OCI-LY7 (cell line): ENCODE data around the gene GRID2IP. TPM values are rescaled to one million over a fixed set of nuclear protein-coding genes. Genes with fewer than 3 reads are reported as not detected.

Experiments
- BruUV-seq: library from RNA; stranded (reverse); fragments of 400-500 nt; replicated peaks from 2 replicates; lab custom pipeline; 2021; lab: Mats Ljungman, UMichigan
- CTCF ChIA-PET: fragments of 300-600 bp; sonication (Branson Sonifier 250); formaldehyde crosslinking; loops from one replicate; lab custom pipeline; 2022; ENCODE audit warnings: antibody characterized with exemption; ENCODE audit not compliant: unreplicated experiment; lab: Charles Lee
- POLR2A ChIA-PET: fragments of 300-600 bp; sonication (Branson Sonifier 250); formaldehyde crosslinking; loops from one replicate; lab custom pipeline; 2022; ENCODE audit warnings: antibody characterized with exemption; lab: Charles Lee
- DNase-seq: peaks from one replicate; pipeline ENCODE4 v3.0.0-alpha.2; 2015; ENCODE audit warnings: low spot score
- H2AFZ ChIP-seq: fragments of 200-600 bp; sonication (generic), shearing (Covaris generic); 2 replicates; pipeline ENCODE4 v1.6.1; 2014; ENCODE audit warnings: mild to moderate bottlenecking, antibody characterized with exemption, low read length, moderate library complexity
- H3K27ac ChIP-seq: fragments of 200-600 bp; sonication (generic); 2 replicates; pipeline ENCODE4 v1.5.1; 2014; ENCODE audit warnings: mixed run types, low read depth, mild to moderate bottlenecking, moderate library complexity, low read length, inconsistent platforms; ENCODE audit not compliant: poor library complexity, severe bottlenecking
- H3K36me3 ChIP-seq: fragments of 200-600 bp; sonication (generic); 2 replicates; pipeline ENCODE4 v1.6.1; 2014; ENCODE audit warnings: mild to moderate bottlenecking, antibody characterized with exemption, low read length, moderate library complexity, mixed read lengths; ENCODE audit not compliant: insufficient read depth
- H3K4me1 ChIP-seq: fragments of 200-600 bp; sonication (generic); 2 replicates; pipeline ENCODE4 v1.5.1; 2014; ENCODE audit warnings: mild to moderate bottlenecking, low read length; ENCODE audit not compliant: insufficient read depth, poor library complexity, severe bottlenecking
- H3K4me2 ChIP-seq: fragments of 200-600 bp; sonication (generic); 2 replicates; pipeline ENCODE4 v1.6.1; 2014; ENCODE audit warnings: mild to moderate bottlenecking, low read length
- H3K4me3 ChIP-seq: fragments of 200-600 bp; sonication (generic); 2 replicates; pipeline ENCODE4 v1.5.1; 2014; ENCODE audit warnings: mild to moderate bottlenecking, low read depth, low read length; ENCODE audit not compliant: poor library complexity, severe bottlenecking
- H3K79me2 ChIP-seq: fragments of 200-600 bp; sonication (generic); 2 replicates; pipeline ENCODE4 v1.6.1; 2016; ENCODE audit warnings: low read depth, mild to moderate bottlenecking, low read length, moderate library complexity, mixed read lengths; ENCODE audit not compliant: insufficient read depth
- H3K9me2 ChIP-seq: fragments of 200-600 bp; sonication (generic); 2 replicates; pipeline ENCODE4 v1.6.1; 2016; ENCODE audit warnings: mild to moderate bottlenecking, low read length, mixed read lengths; ENCODE audit not compliant: insufficient read depth
- H3K9me3 ChIP-seq: fragments of 200-600 bp; sonication (generic); 2 replicates; pipeline ENCODE4 v1.6.1; 2014; ENCODE audit warnings: mild to moderate bottlenecking, mixed run types, low read length, mixed read lengths
- H4K20me1 ChIP-seq: fragments of 200-600 bp; sonication (generic); 2 replicates; pipeline ENCODE4 v1.6.1; 2014; ENCODE audit warnings: mild to moderate bottlenecking, antibody characterized with exemption, low read length, moderate library complexity, mixed read lengths; ENCODE audit not compliant: insufficient read depth
- CTCF ChIP-seq: fragments of 200-600 bp; sonication (generic); conservative IDR thresholded peaks from 2 replicates; pipeline ENCODE4 v1.5.1; 2014; ENCODE audit warnings: mild to moderate bottlenecking, antibody characterized with exemption, low read length, moderate library complexity, mixed read lengths
- EZH2phosphoT487 ChIP-seq: fragments of 200-600 bp; sonication (generic); IDR thresholded peaks from 2 replicates; pipeline ENCODE4 v1.6.1; 2018; ENCODE audit warnings: low read depth, borderline replicate concordance, mild to moderate bottlenecking, mixed run types, antibody characterized with exemption, low read length, moderate library complexity, mixed read lengths
- intact Hi-C: fragments of 100-400 bp; cut with micrococcal nuclease; formaldehyde crosslinking; loops from one replicate; pipeline ENCODE4 v1.10.0; 2022; ENCODE audit not compliant: unreplicated experiment
- total RNA-seq, 2 experiments: library from RNA; depleted of rRNA in 1 of 2; stranded (reverse); fragments of >200 nt in 1 of 2; shearing (Covaris generic) in 1 of 2; gene quantifications; 2 replicates each; pipeline ENCODE4 v1.2.3, GENCODE V29; 2014 to 2022

GRID2IP gene
- total RNA-seq, 2 experiments from 2014 or later: 0.16 to 0.32 TPM

- no peak for DNase-seq
- ChIA-PET POLR2A (interaction anchor here (1.2 kb wide), 1 partner anchor 10 kb away, joined by 3 read pairs; no protein-coding TSS in a partner anchor), CTCF (no interaction called here)
- H3K79me2 ChIP-seq: no peaks in the 10 kb centered on the region
- H2AFZ ChIP-seq: no peak overlapping the region
- H3K9me2 ChIP-seq: no peaks in the 10 kb centered on the region
- TF ChIP-seq CTCF (no peak), EZH2phosphoT487 (no peak)
- no peaks in the 10 kb centered on the region for H4K20me1 ChIP-seq
- H3K4me1 ChIP-seq: no peaks in the 10 kb centered on the region
- no peaks in the 10 kb centered on the region for H3K9me3 ChIP-seq
- H3K36me3 ChIP-seq: no peaks in the 10 kb centered on the region
- no peak overlapping the region for H3K4me3 ChIP-seq
- H3K4me2 ChIP-seq: no peak overlapping the region
- H3K27ac ChIP-seq: no peak overlapping the region
- intact Hi-C loops: no loop called here
- BruUV-seq: no TSS peak
Measured at GRCh38 chr7:6562106-6562505, 10.8 kb upstream of the GRID2IP start.

GRCh38 chr7:6559896-6560295 lies 8.6 kb upstream of the GRID2IP start:
- Histone ChIP-seq H3K9me3 (no peaks in the 10 kb centered on the region), H3K36me3 (no peaks in the 10 kb centered on the region), H2AFZ (no peak overlapping the region), H3K9me2 (no peaks in the 10 kb centered on the region), H3K4me2 (no peak overlapping the region), H3K4me3 (no peak overlapping the region), H3K4me1 (no peaks in the 10 kb centered on the region), H3K79me2 (no peaks in the 10 kb centered on the region), H3K27ac (no peak overlapping the region), H4K20me1 (no peaks in the 10 kb centered on the region)
- TF ChIP-seq CTCF: no peak
- TF ChIP-seq EZH2phosphoT487: no peak
- ChIA-PET POLR2A (interaction anchor here (0.6 to 1.5 kb wide), 4 partner anchors 8 to 34 kb away, joined by 3 to 7 read pairs (median 3); no protein-coding TSS in a partner anchor), CTCF (interaction anchor here (0.6 kb wide), 2 partner anchors 16 to 119 kb away, joined by 3 read pairs; no protein-coding TSS in a partner anchor)
- no TSS peak for BruUV-seq
- DNase-seq: no peak
- intact Hi-C loops: no loop called here

- no peak overlapping the region for H2AFZ ChIP-seq
- no peaks in the 10 kb centered on the region for H3K36me3 ChIP-seq
- no peaks in the 10 kb centered on the region for H3K9me3 ChIP-seq
- no peak overlapping the region for H3K27ac ChIP-seq
- H3K4me1 ChIP-seq: no peaks in the 10 kb centered on the region
- intact Hi-C loops: no loop called here
- ChIA-PET CTCF (interaction anchor here (0.6 kb wide), 1 partner anchor 699 kb away, joined by 3 read pairs; no protein-coding TSS in a partner anchor), POLR2A (interaction anchor here (0.6 to 1.5 kb wide), 11 partner anchors 9 to 170 kb away, joined by 3 to 7 read pairs (median 4); no protein-coding TSS in a partner anchor)
- no peak overlapping the region for H3K4me2 ChIP-seq
- no peaks in the 10 kb centered on the region for H3K9me2 ChIP-seq
- peak; percentile 30 for DNase-seq
- no peak overlapping the region for H3K4me3 ChIP-seq
- no TSS peak for BruUV-seq
- H3K79me2 ChIP-seq: no peaks in the 10 kb centered on the region
- TF ChIP-seq EZH2phosphoT487: no peak
- TF ChIP-seq CTCF: peak; percentile 35; the same call in 1 of the 2 replicates
- no peaks in the 10 kb centered on the region for H4K20me1 ChIP-seq
Measured at GRCh38 chr7:6558837-6559236, 7.6 kb upstream of the GRID2IP start.
